Renal cortical epithelial cell (primary cell): ENCODE data around the gene TGFB1I1. TPM values are rescaled to one million over a fixed set of nuclear protein-coding genes. Genes with fewer than 3 reads are reported as not detected.
"Not testable (repeated sequence)": the region's sequence is repeated elsewhere in the genome, so short reads cannot be mapped to it uniquely, and the experiment has no call there.

Experiments
- DNase-seq: peaks from one replicate; pipeline ENCODE4 v3.0.0-alpha.2; 2011; ENCODE audit warnings: low read depth
- total RNA-seq: library from RNA; depleted of rRNA; stranded (reverse); fragments of >200 nt; gene quantifications from 2 replicates; pipeline ENCODE4 v1.2.3, GENCODE V29; 2014

The TGFB1I1 gene
- total RNA-seq, 1 donor from 2014 or later = 26.5 TPM

- DNase-seq = no peak
Measured at GRCh38 chr16:31487720-31488467, 15.9 kb downstream of the TGFB1I1 start.

GRCh38 chr16:31488468-31489297 is 16.7 kb downstream of the TGFB1I1 start:
- no peak for DNase-seq

DNA sequence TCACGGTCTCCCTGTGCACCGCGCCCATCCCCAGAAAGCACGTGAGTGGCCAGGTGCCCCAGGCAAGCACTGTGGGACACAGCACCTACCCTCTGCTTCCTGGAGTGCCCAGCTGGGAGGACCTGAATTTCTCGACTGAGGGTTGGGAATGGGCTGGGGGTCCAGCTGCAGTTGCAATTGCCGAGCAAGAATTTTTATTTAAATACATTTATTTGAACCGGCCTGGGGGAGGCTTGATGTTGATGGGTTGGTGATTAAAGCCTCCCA is 17.3 kb downstream of the TGFB1I1 start:
- DNase-seq = no peak

DNA sequence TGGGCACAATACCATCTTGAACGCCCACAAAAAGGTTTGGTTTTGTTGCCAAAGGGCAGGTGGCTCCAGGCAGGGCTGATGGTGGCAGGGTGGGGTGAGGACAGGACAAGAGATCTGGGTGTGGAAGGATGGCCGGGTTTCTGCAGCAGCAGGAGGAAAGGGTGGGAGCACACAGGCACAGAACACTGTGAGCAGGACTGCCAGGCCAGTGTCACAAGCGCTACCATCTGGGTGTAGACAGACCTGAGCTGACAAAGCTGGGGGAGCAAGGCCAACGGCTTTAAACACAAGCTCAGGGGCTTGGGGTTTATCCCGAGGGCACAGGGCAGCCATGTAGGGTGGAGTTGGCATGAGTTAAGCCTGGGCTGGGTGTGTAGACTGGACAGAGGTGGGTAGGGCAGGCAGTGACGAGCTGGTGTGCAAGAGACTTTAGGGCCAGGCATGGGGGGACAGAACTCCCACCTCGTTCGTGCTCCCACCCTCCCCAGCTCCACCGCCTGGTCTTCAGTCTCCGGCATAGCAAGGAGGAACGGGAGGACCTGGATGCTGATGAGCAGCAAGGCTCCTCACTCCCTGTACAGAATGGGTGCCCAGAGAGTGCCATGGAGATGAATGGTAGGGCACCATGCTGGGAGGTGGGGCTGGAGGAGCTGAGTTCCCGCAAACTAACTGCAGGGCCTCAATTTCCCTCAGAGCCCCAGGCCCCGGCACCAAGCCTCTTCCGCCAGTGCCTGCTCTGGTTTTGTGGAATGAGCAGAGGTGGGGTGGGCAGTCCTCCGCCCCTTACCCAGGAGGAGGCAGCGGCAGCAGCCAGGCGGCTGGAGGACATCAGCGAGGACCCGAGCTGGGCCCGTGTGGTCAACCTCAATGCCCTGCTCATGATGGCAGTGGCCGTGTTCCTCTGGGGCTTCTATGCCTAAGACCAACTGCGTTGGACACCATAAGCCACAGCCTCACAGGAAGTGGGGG is 17.9 kb downstream of the TGFB1I1 start:
- DNase-seq = no peak

DNA sequence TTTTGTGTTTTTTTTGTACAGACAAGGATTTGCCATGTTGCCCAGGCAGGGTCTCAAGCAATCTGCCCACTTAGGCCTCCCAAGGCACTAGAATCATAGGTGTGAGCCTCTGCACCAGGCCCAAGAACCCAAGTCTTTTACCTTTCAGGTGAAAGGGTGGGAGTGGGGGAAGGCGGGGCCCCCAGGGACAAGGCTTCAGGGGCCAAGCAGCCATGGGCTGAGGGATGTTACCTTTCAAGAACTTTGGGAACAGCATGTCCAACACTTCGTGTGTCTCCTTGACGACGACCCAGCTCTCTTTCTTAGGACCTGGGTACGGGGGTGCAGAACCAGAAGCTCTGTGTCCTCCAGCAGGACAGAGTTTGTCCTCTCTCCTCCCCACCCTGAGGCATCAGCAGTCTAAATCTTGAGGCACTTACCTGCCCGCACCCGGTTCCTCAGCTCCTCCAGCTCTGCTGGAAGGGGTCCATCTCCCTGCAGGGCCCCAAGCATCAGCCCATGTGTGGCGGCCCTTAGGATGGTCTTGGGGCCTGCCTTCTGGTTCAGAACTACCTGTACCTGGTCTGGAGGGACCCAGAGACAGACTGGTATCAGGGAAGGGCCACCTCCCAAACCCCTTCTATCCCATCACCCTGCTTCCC is 19.9 kb downstream of the TGFB1I1 start:
- no peak for DNase-seq

- DNase-seq = no peak
Measured at GRCh38 chr16:31493506-31494125, 21.7 kb downstream of the TGFB1I1 start.

GRCh38 chr16:31496670-31497069 is 24.7 kb downstream of the TGFB1I1 start:
- no peak for DNase-seq

GRCh38 chr16:31498493-31498892 is 26.5 kb downstream of the TGFB1I1 start:
- DNase-seq = no peak

DNA sequence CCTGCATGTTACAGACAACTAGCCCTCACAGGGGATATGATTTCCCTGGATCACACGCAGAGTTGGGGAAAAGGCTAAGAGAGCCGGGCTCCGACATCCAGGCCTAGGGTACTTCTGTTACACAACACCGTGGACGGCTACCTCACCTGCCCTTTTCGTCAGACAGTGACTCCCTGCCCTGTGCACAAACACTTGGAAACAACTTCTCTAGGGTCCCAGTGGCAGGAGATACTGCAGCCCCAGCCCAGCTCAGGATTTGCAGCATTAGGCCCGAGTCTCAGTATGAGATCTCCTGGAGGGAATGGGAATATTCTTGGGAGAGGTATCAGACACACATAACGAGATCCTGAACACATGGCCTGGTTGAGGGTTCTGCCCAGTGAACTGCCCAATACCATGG is 28.0 kb downstream of the TGFB1I1 start:
- DNase-seq = no peak

DNA sequence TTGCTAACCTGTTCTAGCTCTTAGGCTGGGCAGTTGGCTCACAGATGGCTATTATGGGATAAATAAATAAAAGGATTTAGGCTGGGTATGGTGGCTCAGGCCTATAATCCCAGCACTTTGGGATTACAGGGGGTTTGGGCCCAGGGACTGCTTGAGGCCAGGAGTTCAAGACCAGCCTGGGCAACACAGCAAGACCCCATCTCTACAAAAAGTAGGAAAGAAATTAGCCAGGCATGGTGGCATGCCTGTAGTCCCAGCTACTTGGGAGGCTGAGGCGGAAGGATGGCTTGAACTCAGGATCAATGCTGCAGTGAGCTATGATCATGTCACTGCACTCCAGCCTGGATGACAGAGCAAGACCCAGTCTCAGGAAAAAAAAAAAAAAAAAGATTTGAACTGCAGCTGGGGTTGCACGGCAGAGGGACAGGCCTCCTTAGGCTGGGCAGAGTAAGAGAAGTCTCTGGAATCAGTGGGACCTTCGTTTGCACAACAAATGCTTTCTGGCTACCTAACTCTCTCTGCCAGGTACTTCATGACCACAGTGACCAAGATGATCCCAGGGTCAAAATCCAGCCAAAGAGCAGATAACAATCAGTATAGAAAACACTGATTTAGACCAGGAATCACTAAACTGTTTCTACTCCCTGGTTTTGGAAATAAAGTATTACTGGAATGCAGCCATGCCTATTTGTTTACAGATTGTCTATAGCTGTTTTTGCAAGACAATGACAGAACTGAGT is 29.4 kb downstream of the TGFB1I1 start:
- DNase-seq = no peak

GRCh38 chr16:31501966-31502348 is 30.0 kb downstream of the TGFB1I1 start:
- DNase-seq = no peak

DNA sequence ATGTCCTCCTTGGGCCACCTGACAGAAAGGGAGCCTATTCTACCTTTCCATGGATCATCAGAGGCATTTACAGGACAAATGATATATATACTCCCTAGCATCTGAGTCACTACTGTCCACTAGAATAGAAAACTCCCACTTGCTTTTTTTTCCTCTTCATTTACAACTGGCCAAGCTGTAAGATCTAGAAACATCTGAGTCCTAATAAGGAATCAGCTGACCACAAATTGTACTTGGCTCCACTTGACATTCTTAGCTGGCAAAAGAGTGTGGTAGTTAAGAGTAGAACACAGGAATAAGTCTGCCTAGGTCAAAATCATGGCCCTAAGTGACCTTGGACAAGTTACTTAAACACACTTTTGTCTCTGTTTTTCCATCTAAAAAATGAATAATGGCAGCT is 31.0 kb downstream of the TGFB1I1 start:
- DNase-seq = peak; percentile 51

- not testable (repeated sequence) for DNase-seq
Measured at GRCh38 chr16:31503555-31503954, 31.6 kb downstream of the TGFB1I1 start.

- no peak for DNase-seq
Measured at GRCh38 chr16:31504159-31504558, 32.2 kb downstream of the TGFB1I1 start.

DNA sequence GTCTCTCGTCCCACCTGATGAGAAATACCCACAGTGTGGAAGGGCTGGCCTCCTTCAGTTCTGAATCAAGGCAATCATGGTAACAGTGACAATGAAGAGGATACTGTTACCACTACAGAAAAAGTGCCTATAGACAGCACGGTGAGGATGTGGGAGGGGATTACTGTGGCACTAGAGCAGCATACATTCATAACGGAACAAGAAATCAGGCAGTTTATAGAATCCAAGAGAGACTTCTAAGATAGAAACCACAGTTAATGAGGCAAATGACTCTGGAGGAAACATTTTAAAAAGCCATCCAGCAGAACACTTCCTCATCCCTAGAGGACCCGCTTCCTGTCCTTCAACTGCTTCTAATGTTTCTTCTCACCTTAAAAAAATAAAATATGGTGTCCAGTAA is 33.5 kb downstream of the TGFB1I1 start:
- DNase-seq = no peak

DNA sequence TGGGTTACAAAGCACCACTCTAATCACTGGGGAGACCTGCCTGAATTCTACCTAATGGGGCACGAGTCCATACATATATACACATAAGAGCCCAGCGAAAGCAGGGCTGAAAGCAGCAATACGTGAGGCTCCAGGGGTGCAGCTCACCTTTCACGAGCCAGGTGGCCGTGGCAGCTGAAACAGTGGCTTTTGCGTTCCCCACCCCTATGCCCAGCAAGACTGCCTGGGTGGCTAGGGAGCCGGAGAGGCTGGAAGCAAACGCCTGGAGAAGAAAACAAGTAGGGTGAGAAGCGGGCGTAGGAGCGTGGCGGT is 35.6 kb downstream of the TGFB1I1 start:
- DNase-seq = no peak

- peak; percentile 61 for DNase-seq
Measured at GRCh38 chr16:31507929-31508705, 36.2 kb downstream of the TGFB1I1 start, which contains the start of gene RUSF1. Gene RUSF1, minus strand, starts transcription at chr16:31508391. Its CDS starts 18 bp downstream, at chr16:31508373.

GRCh38 chr16:31508706-31509195 is 36.8 kb downstream of the TGFB1I1 start:
- DNase-seq = peak; percentile 28

DNA sequence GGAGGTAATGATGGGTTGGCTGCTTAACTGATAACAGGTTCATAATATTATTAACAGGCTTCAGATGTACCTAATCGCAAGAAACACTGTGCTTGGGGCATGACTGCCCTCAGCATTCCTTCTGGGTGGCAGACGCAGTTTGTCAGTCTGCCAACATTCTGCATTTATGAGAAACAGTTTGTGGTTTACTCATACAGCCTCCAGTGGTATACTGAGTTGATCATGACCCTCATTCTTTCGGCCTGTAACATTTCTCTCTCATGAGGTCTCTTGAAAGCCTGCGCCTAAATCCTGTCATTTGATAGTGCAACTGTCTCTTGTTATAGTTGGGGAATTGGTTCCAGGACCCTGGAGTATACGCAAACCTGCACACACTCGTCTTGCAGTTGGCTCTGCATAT is 41.2 kb downstream of the TGFB1I1 start:
- peak; percentile 66 for DNase-seq

DNA sequence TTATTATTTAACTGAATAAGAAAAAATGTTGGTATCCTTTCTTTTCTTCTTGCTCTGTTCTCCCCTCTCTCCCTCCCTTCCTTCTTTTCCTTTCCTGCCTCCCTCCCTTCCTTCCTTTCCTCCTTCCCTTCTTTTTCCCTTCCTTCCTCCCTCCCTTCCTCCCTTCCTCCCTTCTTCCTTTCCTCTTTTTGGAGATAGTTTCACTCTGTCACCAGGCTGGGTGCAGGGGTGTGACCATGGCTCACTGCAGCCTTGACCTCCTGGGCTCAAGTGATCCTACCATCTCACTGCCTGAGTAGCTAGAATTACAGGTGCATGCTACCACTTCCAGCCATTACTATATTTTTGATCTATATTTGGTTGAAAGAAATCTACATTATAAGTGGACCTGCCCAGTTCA is 41.9 kb downstream of the TGFB1I1 start:
- no peak for DNase-seq
